Measurements from ENCODE around the gene CNTN4. TPM values are rescaled to one million over a fixed set of nuclear protein-coding genes. Genes with fewer than 3 reads are reported as not detected.

CNTN4 gene
- total RNA-seq, 4 donors from 2014 or later = 5.8 to 15.5 (median 9.0) TPM

- Histone ChIP-seq H3K4me3 (no peak overlapping the region), H3K4me1 (peaks cover 0 to 3% (median 0%) of the 10 kb centered on the region in 3 donors), H3K27ac (no peak overlapping the region), H3K9me3 (no peaks in the 10 kb centered on the region), H3K27me3 (no peaks in the 10 kb centered on the region), H3K36me3 (no peaks in the 10 kb centered on the region)
- 60 to 83% methylated on average over 3 of the region's 3 CpGs for WGBS, 2 donors (ENCODE audit: low coverage in 1 of 2)
- TF ChIP-seq EP300 (IDR thresholded peaks at IDR 0.05) (no peak), POLR2A (IDR thresholded peaks at IDR 0.05) (no peak), POLR2AphosphoS5 (IDR thresholded peaks at IDR 0.05) (no peak), CTCF (IDR thresholded peaks at IDR 0.05) (no peak)
- no peak for ATAC-seq
Observed at GRCh38 chr3:2875699-2876098, 777.0 kb downstream of the CNTN4 start.

GRCh38 chr3:2876362-2876761 lies 777.7 kb downstream of the CNTN4 start:
- Histone ChIP-seq H3K4me3 (no peak overlapping the region), H3K27ac (no peak overlapping the region), H3K27me3 (no peaks in the 10 kb centered on the region), H3K36me3 (no peaks in the 10 kb centered on the region), H3K9me3 (no peaks in the 10 kb centered on the region), H3K4me1 (peaks cover 0 to 3% (median 0%) of the 10 kb centered on the region in 3 donors)
- no peak for TF ChIP-seq POLR2AphosphoS5 (IDR thresholded peaks at IDR 0.05)
- no peak for TF ChIP-seq EP300 (IDR thresholded peaks at IDR 0.05)
- TF ChIP-seq POLR2A (IDR thresholded peaks at IDR 0.05) = no peak
- TF ChIP-seq CTCF (IDR thresholded peaks at IDR 0.05) = no peak
- ATAC-seq = no peak
- 83 to 84% methylated on average over 1 to 2 of the region's 2 CpGs for WGBS, 2 donors (ENCODE audit: low coverage in 1 of 2)

- no peaks in the 10 kb centered on the region for H3K27me3 ChIP-seq
- 90 to 94% methylated on average over 2 of the region's 2 CpGs for WGBS, 2 donors (ENCODE audit: low coverage in 1 of 2)
- no peak for ATAC-seq
Observed at GRCh38 chr3:2879023-2879422, 780.4 kb downstream of the CNTN4 start.

GRCh38 chr3:2879587-2879986 lies 780.9 kb downstream of the CNTN4 start:
- Histone ChIP-seq H3K9me3 (no peaks in the 10 kb centered on the region), H3K4me3 (no peak overlapping the region), H3K36me3 (no peaks in the 10 kb centered on the region), H3K4me1 (no peaks in the 10 kb centered on the region), H3K27me3 (no peaks in the 10 kb centered on the region), H3K27ac (no peak overlapping the region)
- no peak for ATAC-seq
- TF ChIP-seq EP300 (IDR thresholded peaks at IDR 0.05) (no peak), POLR2A (IDR thresholded peaks at IDR 0.05) (no peak), POLR2AphosphoS5 (IDR thresholded peaks at IDR 0.05) (no peak), CTCF (IDR thresholded peaks at IDR 0.05) (no peak)

More at GRCh38 chr3:2879023-2879422, 780.4 kb downstream of the CNTN4 start:
- Histone ChIP-seq H3K27ac (no peak overlapping the region), H3K4me3 (no peak overlapping the region), H3K4me1 (peaks cover 0 to 3% (median 0%) of the 10 kb centered on the region in 3 donors), H3K36me3 (no peaks in the 10 kb centered on the region), H3K9me3 (no peaks in the 10 kb centered on the region)
- no peak for TF ChIP-seq CTCF (IDR thresholded peaks at IDR 0.05)

- no peaks in the 10 kb centered on the region for H3K27me3 ChIP-seq
- no peak for ATAC-seq
- TF ChIP-seq POLR2AphosphoS5 (IDR thresholded peaks at IDR 0.05) (no peak), EP300 (IDR thresholded peaks at IDR 0.05) (no peak), CTCF (IDR thresholded peaks at IDR 0.05) (no peak), POLR2A (IDR thresholded peaks at IDR 0.05) (no peak)
- H3K9me3 ChIP-seq = no peaks in the 10 kb centered on the region
- no peak overlapping the region for H3K27ac ChIP-seq
- H3K36me3 ChIP-seq = no peaks in the 10 kb centered on the region
- WGBS, 2 donors (ENCODE audit: low coverage in 1 of 2) = 70 to 79% methylated on average over 6 to 7 of the region's 7 CpGs
- H3K4me3 ChIP-seq = no peak overlapping the region
- no peaks in the 10 kb centered on the region for H3K4me1 ChIP-seq
Observed at GRCh38 chr3:2880218-2880756, 781.6 kb downstream of the CNTN4 start.

All from gastroesophageal sphincter (tissue), 4 donors.